Left hindlimb (tissue), 1 donor: ENCODE data around the gene CALML5.

ENCODE experiments used
- DNase-seq: peaks from one replicate; pipeline ENCODE4 v3.0.0-alpha.2; 2018

The CALML5 gene, protein sequence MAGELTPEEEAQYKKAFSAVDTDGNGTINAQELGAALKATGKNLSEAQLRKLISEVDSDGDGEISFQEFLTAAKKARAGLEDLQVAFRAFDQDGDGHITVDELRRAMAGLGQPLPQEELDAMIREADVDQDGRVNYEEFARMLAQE

DNA sequence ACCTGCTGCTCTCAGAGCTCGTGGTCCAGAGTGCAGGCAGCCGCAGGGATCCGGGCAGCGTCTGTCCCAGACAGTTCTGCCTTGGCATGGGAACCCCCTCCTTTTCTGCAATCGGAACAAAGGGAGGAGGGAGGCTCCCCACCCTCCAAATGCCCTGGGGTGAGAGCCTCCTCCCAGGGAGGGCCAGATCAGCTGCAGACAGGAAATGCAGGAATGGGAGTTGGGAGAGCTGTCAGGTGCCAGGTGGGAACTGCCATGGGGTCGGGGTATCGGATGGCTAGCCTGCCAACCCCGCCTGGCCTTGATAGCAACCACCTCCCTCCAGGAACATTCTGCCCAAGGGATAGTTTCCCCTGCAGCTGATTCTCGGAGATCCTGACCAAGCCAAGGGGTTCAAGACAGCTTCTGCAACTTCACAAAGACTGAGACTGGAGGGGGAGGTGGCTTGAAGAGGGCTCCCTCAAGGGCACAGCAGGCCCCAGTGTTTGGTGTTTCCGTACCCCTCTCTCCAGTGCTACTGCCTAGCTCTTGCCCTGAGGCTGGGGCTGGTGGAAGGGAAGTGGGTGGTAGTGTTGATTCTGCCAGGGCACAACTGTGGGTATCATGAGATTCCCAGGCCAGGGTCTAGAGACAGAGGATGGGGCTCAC lies at the start of gene CALML5:
Gene CALML5 (minus strand): TSS at position 78 of the 648 bp plus-strand sequence. CDS start 132 bp downstream, outside the sequence.
- peak; percentile 6 for DNase-seq

DNA sequence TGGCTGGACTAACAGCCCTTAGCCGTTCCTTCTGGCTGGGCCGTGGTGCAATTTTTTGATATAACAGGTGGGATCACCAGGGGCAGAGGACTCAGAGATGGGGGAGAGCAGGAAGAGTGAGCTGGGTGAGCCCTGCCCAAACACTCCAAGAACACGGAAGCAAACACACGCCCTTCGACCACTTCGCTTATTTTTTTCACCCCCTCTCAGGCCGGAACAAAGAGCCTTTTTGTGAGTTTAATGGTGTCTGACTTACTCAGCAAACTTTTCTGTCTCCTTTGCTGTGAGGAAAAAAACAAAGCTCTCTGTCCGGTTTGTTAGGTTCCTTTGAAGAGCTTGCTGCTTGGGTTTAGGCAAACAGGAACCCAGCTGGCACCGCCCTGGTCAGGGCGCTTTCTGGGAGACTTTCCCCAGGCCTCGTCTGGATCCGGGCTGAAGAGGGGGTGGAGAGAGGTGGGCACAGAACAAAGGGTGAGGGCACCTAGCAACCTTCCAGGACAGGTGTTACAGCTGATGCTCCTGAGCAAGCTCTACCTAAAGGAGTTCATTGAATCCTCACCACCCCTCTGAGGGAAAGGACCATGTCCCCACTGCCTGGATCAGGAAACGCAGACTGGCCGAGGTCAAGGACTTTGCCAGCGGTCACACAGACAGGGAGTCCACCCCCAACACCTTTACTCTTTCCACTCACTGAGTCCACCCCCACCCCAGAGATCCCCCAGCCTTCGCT lies 48.7 kb upstream of the CALML5 start:
- no peak for DNase-seq

DNA sequence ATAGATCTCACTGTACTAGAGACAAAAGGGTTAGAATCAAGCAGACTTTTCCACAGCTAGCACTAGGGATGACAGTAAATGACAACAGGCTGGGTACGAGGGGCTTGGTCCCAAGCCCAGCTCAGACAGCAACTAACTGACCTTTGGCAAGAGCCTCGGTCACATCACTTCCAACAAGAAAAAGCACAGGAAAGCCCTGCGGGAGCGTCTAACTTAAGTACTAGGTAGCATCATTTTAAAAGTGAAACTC lies 48.2 kb upstream of the CALML5 start:
- no peak for DNase-seq

DNA sequence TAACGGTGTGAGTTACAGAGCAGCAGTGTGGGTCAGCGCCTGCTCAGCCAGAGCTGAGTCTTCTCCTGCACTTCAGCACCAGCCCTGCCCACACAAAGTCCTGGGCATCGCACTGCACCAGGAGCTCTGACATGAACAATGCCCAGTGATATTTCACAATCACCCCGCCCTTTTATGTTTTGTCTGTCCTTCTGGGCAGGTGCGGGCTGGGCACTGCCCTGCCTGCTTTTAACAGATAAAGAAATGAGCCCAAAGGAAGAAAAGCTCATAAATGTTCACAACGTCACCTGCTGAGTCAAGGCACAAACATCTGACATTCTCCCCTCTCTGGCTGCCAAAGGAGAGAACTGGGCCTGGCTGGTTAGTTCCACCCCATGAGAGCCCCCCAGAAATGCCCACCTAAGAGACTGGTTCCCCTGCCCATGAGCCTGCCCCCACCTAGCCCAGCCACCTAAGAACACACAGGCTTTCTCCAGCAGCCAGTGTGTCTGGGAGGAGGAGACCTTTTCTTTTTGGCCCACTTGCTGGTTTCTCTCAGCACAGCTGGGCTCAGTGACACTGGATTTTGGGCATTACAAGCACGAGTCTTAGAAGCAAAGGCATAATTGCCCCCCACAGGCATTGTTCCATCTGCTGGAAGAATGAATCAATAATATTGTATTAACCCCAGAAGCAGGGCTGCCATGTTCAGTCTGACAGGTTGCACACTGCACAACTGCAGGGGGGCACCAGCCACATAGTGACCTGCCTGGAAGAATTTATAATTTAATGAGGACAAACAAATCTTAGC lies 47.7 kb upstream of the CALML5 start:
- DNase-seq, result no peak

DNA sequence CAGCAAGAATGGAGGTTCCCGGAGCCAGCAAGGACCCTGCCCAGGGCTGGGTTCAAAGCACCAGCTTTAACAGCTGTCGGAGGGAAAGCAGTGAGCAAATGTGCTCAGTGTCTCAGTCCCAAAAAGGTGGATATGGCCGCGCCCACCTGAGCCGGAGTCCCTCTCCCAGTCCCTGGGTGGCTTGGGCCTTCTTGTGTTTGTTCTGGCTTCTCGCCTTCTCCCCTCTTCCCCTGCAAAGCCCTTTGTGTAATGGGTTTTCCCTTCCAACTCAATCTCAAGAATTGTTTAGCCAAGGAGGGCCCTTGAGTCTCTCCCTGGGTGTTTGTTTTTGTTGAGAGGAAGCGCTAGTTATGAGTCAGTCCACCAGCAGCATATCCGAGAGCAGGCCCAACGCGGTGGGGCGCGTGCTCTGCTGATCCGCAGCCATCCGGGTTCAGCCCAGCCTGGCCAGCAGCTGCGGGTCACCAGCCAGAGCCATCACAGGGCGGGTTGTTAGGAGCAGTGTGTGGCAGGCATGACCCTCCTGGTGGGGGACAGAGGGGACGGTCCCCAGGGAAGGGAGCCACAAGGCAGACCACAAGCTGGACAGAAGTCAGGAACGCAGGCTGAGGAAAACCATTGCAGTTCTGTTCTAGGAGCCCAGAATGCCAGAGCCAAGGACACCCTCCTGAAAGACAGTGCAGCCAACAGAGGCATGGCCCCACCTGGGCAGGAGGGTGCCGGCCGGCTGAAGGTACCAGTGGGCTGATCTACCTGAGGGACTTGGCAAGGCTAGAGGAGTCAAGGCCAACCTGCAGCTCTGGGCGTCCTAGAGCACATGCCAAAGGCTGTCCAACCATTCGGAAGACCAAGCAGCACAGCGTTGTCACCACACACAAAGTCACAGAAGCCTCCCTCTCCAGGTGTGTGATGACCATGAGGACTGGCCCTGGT lies 46.7 kb upstream of the CALML5 start:
- DNase-seq, result peak; percentile 66

DNA sequence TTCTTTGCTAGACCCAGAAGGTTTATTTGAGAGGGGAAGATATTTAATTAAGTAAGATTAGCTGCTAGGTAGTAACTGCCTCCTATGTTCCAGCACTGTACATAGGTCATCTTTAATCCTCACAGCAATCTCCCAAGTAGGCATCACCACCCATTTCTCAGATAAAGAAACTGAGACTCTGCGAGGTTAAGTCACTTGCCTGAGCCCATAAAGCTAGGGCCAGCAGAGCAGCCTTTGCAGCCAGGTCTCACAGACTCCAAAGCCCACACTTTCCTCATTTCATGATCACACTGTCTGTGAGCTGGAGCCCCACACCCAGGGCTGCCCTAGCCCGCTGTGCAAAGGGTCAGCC lies 46.0 kb upstream of the CALML5 start:
- no peak for DNase-seq

DNA sequence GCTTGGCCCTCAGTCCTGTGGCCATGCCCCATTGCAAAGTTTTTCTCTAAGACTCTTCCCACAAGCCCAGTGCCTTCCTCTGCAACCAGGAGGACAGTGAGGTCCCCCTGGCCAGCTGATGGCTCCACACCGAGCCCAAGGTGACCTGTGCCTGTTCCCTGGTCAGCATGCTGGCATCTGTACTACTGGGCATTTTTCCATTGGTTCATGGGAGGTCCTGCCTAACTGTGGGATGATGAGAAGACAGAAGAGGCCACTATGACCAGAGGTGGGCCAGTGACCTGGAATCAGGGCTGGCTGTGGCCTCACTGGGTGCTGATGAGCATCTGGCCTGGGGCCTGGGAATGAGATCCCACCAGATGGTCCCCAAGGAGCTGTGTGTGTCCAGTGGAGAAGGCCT lies 45.6 kb upstream of the CALML5 start:
- no peak for DNase-seq

DNA sequence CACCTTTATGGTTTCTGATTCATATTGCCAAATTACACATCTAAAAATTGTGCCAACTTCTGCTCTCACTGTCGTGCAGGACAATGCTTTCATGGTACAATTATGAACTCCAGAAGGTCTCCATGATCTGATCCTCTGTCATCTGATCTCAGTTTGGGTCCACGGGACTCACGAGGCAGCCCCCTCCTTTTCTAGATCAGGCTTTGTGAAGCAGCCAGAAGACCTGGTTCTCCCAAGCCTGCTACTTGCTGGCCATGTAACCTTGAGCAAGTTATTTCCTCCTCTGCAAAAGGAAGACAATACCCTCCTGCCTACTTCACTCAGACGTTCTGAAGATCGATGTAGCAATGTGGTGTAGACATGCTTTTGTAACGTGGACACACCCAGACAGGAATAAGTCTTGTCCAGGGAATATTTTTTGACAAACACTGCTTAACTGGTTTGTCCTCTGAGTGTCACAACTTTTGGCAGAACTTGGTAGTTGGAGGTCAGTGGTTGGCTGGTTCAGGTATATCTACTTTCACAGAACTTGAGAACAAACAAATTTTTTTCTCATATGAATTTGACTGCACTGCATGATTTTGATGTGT lies 44.9 kb upstream of the CALML5 start:
- no peak for DNase-seq

DNA sequence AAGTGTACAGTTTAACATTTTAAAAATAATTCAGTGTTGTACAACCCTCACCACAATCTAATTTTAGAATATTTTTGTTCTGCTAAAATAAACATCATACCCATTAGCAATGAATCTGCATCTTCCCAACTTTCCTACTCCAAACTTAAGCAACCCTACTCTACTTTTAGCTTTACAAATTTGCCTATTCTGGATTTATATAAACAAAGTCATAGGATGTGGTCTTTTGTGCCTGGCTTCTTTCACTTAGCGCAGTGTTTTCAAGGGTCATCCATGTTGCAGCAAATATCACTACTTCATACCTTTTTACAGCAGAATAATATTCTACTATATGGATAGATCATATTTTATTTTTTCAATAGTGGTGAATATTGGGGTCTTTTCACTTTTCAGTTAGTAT lies 44.3 kb upstream of the CALML5 start:
- no peak for DNase-seq

DNA sequence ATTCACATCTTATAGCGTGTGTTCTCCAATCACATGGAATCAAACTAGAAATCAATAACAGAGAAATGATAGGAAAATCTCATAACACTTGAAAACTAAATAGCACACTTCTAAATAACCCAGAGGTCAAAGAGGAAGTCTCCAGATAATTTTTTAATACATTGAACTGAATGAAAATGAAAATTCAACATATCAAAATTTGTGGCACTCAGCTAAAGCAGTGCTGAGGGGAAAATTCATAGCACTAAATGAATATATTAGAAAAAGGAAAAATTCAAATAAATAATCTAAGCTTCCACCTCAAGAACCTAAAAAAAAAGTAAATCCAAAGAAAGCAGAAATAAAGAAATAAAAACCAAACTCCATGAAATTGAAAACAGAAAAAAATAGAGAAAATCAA lies 42.7 kb upstream of the CALML5 start:
- DNase-seq, result no peak

DNA sequence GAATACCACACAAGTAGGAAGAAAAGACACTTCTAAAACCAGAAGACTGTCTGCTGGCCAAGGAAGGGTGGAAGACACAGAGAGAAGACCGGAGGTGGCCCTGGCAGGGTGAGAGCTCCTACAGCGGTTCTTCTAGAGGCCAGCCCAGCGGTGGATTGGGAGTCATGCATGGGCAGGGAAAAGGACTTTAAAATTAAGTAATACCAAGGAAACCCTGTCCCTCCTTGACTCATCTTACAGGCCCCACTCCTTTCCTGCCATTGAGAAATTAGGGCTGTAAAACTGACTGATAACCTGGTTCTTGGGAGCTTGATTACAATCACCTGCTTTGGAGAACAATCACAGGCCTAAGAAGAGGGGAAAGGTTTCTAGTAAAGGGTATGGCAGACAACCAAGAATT lies 41.5 kb upstream of the CALML5 start:
- DNase-seq, result no peak

DNA sequence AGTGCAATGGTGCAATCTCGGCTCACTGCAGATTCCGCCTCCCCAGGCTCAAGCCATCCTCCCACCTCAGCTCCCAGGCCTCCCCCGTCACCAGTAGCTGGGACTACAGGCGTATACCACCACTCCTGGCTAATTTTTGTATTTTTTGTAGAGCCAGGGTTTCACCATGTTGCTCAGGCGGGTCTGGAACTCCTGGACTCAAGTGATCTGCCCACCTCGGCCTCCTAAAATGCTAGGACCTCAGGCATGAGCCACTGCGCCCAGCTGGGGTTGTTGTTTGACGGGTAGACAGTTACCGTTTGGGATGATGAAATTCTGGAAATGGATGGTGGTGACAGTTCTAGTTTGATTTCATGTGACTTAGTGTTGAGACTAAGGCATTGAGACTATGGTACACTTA lies 40.7 kb upstream of the CALML5 start:
- no peak for DNase-seq

DNA sequence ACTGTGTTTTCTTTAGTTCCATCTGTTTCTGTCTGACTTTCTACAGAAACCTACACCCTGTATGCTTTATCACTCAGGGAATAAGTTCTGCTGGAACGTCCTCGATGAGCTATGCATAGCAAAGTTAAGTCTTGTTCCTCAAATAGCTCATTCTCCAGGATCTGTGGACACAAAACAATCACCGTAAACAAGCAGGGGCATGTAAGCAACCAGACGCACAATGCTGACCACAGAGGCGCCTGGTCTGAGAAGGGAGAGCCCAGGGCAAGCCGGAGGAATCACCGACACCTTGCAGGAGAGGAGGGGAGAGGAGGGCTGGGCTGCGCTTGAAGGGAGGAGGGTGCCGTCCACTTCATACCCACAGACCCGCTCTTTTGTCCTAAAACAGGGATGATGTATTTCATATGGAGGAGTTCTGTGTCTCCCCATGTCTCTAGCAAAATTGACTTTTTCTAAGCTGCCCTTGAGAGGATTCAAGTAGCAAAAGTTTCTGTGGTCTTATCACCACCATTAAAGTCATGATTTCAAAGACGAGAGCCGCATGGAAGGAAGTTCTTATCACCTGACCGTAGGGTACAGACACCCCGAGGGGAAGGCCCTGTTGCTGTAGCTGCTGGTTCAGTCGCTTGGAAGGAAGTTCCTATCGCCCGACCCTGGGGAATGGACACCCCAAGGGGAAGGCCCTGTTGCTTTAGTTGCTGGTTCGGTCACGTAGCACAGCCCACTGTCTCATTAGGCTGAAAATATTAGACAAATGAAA lies 39.7 kb upstream of the CALML5 start:
- DNase-seq, result no peak

DNA sequence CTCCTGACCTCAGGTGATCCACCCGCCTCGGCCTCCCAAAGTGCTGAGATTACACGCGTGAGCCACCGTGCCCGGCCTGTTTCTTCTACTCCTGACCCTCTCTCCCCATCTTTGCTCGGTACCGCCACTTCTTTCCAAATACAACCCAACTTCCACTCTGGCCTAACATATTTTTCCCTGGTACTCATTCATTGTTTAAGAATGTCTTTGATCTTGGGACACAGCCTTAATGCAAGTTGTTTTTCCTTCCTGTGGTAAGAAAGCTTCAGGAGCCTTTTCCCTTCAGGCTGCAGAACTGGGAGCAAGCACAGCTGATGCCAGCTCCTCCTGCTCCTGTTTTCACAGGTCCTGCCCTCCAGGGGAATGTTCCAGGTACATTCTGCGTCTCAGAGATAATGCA lies 39.1 kb upstream of the CALML5 start:
- no peak for DNase-seq

DNA sequence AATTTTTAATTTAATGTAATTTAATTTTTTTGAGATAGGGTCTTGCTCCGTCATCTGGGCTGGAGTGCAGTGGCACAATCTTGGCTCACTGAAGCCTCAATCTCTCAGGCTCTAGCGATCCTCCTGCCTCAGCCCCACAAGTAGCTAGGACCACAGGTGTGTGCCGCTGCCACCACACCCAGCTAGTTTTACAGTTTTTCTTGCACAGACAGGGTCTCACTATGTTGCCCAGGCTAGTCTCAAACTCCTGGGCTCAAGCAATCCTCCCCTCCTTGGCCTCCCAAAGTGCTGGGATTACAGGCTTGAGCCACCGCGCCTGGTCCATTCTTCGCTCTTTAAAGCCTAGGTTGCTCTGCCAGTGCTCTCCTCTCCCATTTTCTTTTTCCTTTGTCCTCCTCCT lies 38.3 kb upstream of the CALML5 start:
- no peak for DNase-seq

DNA sequence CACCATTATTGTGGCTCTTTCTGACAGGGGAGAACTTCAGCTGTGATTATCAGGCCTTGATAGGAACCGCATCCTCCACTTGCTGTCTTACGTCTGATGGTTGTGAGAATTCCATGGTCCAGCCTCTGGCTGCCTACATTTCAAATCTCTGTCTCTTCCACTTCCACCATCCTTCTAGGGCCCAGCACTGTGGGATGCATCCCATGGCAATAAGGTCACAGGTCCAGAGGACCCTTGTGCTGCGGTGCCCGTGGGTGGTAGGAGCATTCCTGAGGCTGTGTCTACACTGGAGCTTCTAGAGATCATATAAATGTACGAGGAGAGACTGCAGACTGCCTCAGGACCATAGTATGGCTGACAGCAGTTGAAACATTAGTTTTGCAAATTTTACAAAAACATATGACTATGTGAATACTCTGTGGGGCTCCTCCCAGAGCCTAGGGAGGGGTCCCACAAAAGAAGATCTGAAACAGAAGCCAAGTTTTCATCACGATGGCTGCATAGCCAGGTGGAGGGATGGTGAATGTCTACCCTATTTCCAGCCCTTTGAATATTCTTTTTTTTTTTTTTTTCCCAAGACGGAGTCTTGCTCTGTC lies 37.2 kb upstream of the CALML5 start:
- DNase-seq, result no peak

DNA sequence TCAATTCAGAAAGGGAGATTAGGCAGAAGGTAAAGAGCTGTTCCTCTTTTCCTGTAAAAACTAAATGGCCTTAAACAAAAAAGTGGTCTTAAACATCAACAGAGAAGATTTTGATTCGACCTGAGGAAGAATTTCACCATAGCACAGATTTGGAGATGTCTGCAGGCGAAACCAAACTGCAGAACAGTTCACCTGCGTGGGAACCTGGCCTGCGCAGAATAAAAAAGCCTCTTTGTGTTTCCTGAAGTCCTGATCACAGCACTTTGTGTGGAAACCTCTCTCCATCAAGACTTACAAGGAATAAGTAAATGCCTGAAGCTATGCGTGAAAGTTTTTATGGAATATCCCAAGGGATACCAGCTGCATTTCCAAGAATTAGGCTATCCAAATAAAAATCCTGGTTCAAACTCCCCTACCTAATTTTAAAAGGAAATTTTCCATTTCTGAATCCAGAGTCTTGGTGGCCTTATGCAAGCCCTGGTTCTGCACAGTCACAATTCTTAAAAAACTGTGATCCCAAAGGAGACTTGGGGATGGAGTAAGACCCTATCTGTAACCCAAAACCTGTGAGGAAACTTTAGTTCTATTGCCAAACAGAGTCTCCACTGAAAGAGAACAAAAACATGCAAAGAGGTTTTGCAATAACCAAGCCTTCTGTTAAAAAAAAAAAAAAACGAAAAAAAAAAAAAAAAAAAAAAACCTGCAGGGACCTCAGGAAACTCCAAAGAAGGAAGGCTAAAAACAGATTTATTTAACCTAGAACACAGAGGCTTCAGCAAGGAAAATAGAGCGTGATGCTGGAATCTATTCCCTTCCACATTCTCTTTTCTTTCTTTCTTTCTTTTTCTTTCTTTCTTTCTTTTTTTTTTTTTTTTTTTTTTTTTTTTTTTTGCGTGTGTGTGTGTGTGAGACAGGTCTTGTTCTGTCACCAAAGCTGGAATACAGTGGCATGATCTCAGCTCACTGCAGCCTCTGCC lies 35.8 kb upstream of the CALML5 start:
- no peak for DNase-seq

DNA sequence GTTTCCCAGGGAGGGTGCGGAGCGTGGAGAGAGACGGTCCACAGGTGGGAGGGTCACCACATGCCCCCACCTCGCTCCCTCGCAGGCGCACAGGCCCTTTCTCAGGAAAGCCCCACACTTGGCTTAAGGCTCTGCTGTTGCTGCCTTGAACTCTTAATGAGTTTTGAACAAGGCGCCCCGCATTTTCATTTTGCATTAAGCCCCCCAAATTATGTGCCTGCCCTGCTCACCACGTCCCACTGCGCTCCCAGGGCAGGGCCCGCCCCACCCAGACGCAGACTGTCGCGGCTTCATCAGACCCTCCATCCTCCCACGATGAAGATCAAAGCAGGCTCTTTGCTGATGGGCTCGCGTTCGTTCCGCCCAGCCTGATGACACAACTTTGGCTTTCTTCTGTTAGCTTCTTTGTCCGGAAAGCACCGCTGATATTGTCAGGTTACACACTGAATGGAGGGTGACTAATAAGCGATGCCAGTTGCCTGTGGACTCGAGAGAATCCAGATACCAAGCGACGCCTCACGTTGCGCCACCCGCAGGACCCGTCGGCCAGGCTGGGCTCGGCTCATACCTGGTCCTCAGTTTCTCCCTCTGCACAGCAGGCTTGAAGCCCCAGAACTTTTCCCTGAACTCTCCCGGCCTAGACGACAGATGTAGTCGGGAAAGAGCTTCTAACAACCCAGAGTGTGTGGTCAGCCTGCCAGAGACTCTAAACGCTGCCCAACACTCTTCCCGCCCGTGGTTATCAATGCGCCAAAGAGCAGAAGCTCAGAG lies 34.9 kb upstream of the CALML5 start:
- DNase-seq, result no peak

DNA sequence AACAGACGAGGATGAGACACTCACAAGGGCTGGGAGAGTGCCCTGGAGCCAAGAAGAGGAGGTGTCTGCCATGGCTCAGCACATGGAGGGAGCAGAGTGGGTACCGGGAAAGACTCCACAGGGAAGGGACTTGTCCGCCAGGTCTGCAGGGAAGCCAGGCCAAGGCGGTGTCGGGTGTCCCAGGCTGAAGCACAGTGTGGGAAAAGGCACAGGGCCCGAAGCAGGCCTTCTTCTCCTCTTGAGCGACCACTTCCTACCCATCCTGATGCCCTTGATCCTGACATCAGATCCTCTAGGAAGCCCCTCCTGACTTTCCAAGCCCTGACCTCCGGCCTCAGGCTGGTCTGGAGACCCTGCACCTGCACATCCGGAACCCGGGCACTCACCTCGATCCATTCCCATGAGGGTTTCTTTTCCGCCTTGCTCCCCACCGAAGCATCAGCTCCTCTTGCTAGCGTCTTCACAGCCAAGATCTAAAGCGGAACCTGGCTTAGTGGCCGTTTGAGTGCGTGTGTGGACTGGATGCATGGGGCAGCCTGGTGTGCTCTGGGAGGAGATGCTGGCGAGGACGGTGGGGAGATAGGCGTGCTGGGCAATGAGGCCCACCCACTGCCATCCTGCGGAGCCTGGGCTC lies 33.8 kb upstream of the CALML5 start:
- peak; percentile 62 for DNase-seq
